Nephron progenitor cell (in vitro differentiated cells): ENCODE results near the gene CDKN1A.

Source experiments
- DNase-seq: peaks from one replicate; pipeline ENCODE4 v3.0.0; 2021
- H3K27ac Mint-ChIP-seq: 2 replicates; pipeline ENCODE4 v1.8.0; 2021; ENCODE audit warnings: mild to moderate bottlenecking, moderate library complexity, mixed read lengths
- H3K27me3 Mint-ChIP-seq: 2 replicates; pipeline ENCODE4 v1.8.0; 2021; ENCODE audit warnings: mild to moderate bottlenecking, low read depth, mixed read lengths; ENCODE audit not compliant: poor library complexity
- H3K36me3 Mint-ChIP-seq: 2 replicates; pipeline ENCODE4 v1.8.0; 2021; ENCODE audit warnings: low read depth, mixed read lengths
- H3K4me1 Mint-ChIP-seq: 2 replicates; pipeline ENCODE4 v1.8.0; 2021; ENCODE audit warnings: mixed read lengths
- H3K4me3 Mint-ChIP-seq: 2 replicates; pipeline ENCODE4 v1.8.0; 2021; ENCODE audit warnings: mild to moderate bottlenecking, moderate library complexity, mixed read lengths
- H3K9me3 Mint-ChIP-seq: 2 replicates; pipeline ENCODE4 v1.8.0; 2021; ENCODE audit warnings: mild to moderate bottlenecking, moderate library complexity, mixed read lengths
- CTCF ChIP-seq: fragments of 200-600 bp; sonication (generic); IDR thresholded peaks from 2 replicates; pipeline ENCODE4 v1.5.0; 2021; ENCODE audit warnings: antibody characterized with exemption

CDKN1A gene

DNA sequence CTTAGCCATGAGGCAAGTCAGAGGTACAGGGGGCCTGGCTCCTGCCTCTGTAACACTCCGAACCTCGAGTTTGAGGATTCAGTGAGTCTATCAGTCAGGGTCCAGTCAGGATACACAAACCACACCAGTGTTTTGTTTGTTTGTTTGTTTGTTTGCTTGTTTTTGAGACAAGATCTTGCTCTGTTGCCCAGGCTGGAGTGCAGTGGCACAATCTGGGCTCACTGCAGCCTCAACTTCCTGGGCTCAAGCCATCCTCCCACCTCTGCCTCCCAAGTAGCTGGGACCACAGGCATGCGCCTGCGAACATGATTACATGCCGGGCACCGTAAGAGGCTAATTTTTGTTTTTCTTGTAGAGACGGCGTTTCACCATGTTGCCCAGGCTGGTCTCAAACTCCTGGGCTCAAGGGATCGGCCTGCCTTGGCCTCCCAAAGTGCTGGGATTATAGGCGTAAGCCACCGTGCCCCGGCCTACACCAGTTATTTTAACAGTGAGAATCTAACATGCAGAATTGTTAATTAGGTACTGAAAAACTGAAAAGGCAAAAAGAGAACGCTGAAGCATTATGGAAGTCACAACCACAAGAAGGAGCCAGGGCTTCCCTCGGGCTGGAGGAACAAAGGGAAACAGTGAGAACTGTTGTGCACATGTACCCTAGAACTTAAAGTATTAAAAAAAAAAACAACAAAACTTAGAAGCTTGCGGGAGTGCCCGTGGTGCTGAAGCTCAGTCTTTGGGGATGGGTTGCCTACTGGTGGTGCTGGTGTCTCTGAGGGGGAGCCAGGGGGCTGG is 44.0 kb upstream of the CDKN1A start:
- TF ChIP-seq CTCF: no peak
- no peak overlapping the region for H3K4me3 Mint-ChIP-seq
- peaks cover 60% of the 10 kb centered on the region for H3K4me1 Mint-ChIP-seq
- DNase-seq: no peak
- H3K27me3 Mint-ChIP-seq: peaks cover 10% of the 10 kb centered on the region
- H3K36me3 Mint-ChIP-seq: no peaks in the 10 kb centered on the region
- H3K9me3 Mint-ChIP-seq: no peaks in the 10 kb centered on the region
- no peak overlapping the region for H3K27ac Mint-ChIP-seq

- H3K4me3 Mint-ChIP-seq: no peak overlapping the region
- H3K27me3 Mint-ChIP-seq: peaks cover 4% of the 10 kb centered on the region
- DNase-seq: no peak
- H3K4me1 Mint-ChIP-seq: peaks cover 55% of the 10 kb centered on the region
- no peak overlapping the region for H3K27ac Mint-ChIP-seq
- no peaks in the 10 kb centered on the region for H3K36me3 Mint-ChIP-seq
- no peak for TF ChIP-seq CTCF
- no peaks in the 10 kb centered on the region for H3K9me3 Mint-ChIP-seq
Measured at GRCh38 chr6:36636283-36636682, 42.2 kb upstream of the CDKN1A start.

DNA sequence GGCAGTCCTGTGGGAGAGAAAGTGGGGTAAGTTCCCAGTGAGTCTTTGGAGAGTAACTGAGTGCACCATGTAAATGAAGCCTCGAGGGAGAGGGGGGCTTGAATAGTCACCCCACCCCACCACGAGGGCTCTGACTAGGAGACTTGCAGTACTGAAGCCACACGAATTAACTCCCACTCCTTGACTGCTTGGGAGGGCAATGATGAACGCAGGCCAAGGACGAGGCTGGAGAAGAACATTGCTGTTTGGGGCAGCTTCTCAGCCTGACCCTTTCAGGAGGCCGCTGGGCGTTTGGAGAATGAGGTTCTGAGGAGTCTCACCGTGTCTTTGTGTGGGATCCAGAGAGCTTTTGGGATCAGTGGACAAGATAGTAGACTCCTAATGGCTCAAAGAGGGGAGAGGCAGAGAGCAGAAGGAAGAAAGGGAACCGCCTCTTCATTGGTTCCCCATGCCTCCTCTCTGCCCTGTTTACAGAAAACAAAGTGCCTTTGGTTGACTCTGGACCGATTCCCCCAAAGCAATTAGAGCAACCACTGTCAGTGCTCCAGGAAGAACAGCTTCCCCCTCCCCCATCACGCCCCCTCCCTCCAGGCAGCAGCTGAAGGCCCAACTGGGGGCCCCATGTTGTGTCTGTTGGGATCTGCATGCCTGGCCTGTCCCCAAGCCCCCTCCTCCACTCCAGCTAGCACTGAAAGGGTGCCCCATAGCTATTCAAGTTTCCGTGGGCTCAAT is 41.7 kb upstream of the CDKN1A start:
- no peaks in the 10 kb centered on the region for H3K36me3 Mint-ChIP-seq
- DNase-seq: no peak
- peaks cover 56% of the 10 kb centered on the region for H3K4me1 Mint-ChIP-seq
- H3K27ac Mint-ChIP-seq: no peak overlapping the region
- no peak for TF ChIP-seq CTCF
- H3K4me3 Mint-ChIP-seq: no peak overlapping the region
- H3K27me3 Mint-ChIP-seq: peaks cover 3% of the 10 kb centered on the region
- no peaks in the 10 kb centered on the region for H3K9me3 Mint-ChIP-seq

- no peaks in the 10 kb centered on the region for H3K36me3 Mint-ChIP-seq
- no peaks in the 10 kb centered on the region for H3K9me3 Mint-ChIP-seq
- H3K27ac Mint-ChIP-seq: no peak overlapping the region
- no peak for TF ChIP-seq CTCF
- no peak overlapping the region for H3K4me3 Mint-ChIP-seq
- H3K27me3 Mint-ChIP-seq: peaks cover 3% of the 10 kb centered on the region
- peaks cover 65% of the 10 kb centered on the region for H3K4me1 Mint-ChIP-seq
- no peak for DNase-seq
Measured at GRCh38 chr6:36638579-36638978, 39.9 kb upstream of the CDKN1A start.

DNA sequence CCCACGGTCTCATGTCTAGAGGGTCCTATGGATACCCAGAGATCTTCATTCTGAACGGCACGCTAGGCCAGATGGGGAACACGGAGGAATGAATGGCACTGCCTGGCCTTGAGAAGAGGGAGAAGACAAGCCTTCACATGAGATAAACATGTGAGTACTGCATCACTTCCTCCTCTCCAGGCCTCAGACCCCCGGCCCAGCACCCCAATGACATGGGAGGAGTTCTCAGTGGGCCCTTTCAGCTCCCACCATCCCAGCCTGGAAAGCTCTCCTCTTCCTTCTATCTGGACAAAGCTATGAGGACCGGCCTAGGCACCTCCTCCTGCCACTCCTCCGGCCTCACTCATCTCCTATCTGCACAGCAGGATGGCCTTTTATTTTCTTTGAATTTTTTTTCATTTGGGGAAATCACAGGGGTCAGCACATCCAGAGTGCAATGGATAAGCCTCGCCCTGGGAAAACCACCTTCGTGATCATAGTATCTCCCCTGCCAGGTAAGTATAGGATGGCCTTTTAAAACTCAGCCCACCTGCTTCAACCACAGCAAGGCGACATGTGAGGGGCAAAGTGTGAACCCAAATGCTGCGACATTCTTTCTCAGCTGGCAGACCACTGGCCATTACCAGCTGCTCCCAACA is 39.2 kb upstream of the CDKN1A start:
- H3K27ac Mint-ChIP-seq: no peak overlapping the region
- peaks cover 3% of the 10 kb centered on the region for H3K27me3 Mint-ChIP-seq
- H3K4me1 Mint-ChIP-seq: peaks cover 68% of the 10 kb centered on the region
- no peaks in the 10 kb centered on the region for H3K9me3 Mint-ChIP-seq
- DNase-seq: no peak
- no peaks in the 10 kb centered on the region for H3K36me3 Mint-ChIP-seq
- H3K4me3 Mint-ChIP-seq: no peak overlapping the region
- no peak for TF ChIP-seq CTCF
